Measurements from ENCODE around the gene CHIA. TPM values are rescaled to one million over a fixed set of nuclear protein-coding genes. Genes with fewer than 3 reads are reported as not detected.

CHIA gene
- total RNA-seq, 4 donors from 2014 or later, result not detected

- no peak for ATAC-seq
- no peaks in the 10 kb centered on the region for H3K36me3 ChIP-seq
- H3K4me3 ChIP-seq, result no peak overlapping the region
- intact Hi-C loops (cut with DNase I; ENCODE audit: low total_unique reads), result no loop called here
- H3K9me3 ChIP-seq, result no peaks in the 10 kb centered on the region
- no peak overlapping the region for H3K27ac ChIP-seq
- in situ Hi-C loops (cut with MboI; ENCODE audit: low sequenced_read_pairs in 4 of 4), result no loop called here
- DNase-seq, result no peak
- no peaks in the 10 kb centered on the region for H3K4me1 ChIP-seq
- H3K27me3 ChIP-seq, result no peaks in the 10 kb centered on the region
- TF ChIP-seq CTCF (IDR thresholded peaks at IDR 0.05 in 4 of 5, conservative IDR thresholded peaks at IDR 0.05 in 1 of 5), result no peak
- no peak for TF ChIP-seq POLR2A (IDR thresholded peaks at IDR 0.05)
Measured at GRCh38 chr1:111286912-111287311, 3.7 kb upstream of the CHIA start.

- Histone ChIP-seq H3K4me3 (no peak overlapping the region), H3K27me3 (no peaks in the 10 kb centered on the region), H3K4me1 (no peaks in the 10 kb centered on the region), H3K27ac (no peak overlapping the region), H3K36me3 (no peaks in the 10 kb centered on the region), H3K9me3 (no peaks in the 10 kb centered on the region)
- in situ Hi-C loops (cut with MboI; ENCODE audit: low sequenced_read_pairs in 4 of 4) (no loop called here), intact Hi-C loops (cut with DNase I; ENCODE audit: low total_unique reads) (no loop called here)
- DNase-seq (no peak), ATAC-seq (no peak)
- no peak for TF ChIP-seq POLR2A (IDR thresholded peaks at IDR 0.05)
Measured at GRCh38 chr1:111289371-111289770, 1.3 kb upstream of the CHIA start.

GRCh38 chr1:111290104-111290503 lies 547 bp upstream of the CHIA start:
- no peak for DNase-seq
- no peak for TF ChIP-seq POLR2A (IDR thresholded peaks at IDR 0.05)
- no peak for TF ChIP-seq CTCF (IDR thresholded peaks at IDR 0.05 in 4 of 5, conservative IDR thresholded peaks at IDR 0.05 in 1 of 5)

GRCh38 chr1:111294390-111294789 lies 3.7 kb downstream of the CHIA start:
- no peak for ATAC-seq
- Histone ChIP-seq H3K27ac (no peak overlapping the region), H3K4me1 (no peaks in the 10 kb centered on the region), H3K27me3 (no peaks in the 10 kb centered on the region), H3K36me3 (no peaks in the 10 kb centered on the region), H3K9me3 (no peaks in the 10 kb centered on the region), H3K4me3 (no peak overlapping the region)
- TF ChIP-seq POLR2A (IDR thresholded peaks at IDR 0.05) (no peak), CTCF (IDR thresholded peaks at IDR 0.05 in 4 of 5, conservative IDR thresholded peaks at IDR 0.05 in 1 of 5) (no peak)
- in situ Hi-C loops (cut with MboI; ENCODE audit: low sequenced_read_pairs in 4 of 4), result no loop called here
- intact Hi-C loops (cut with DNase I; ENCODE audit: low total_unique reads), result no loop called here
- DNase-seq, result no peak

More at GRCh38 chr1:111290104-111290503, 547 bp upstream of the CHIA start:
- H3K9me3 ChIP-seq, result no peaks in the 10 kb centered on the region
- ATAC-seq, result no peak
- H3K27me3 ChIP-seq, result no peaks in the 10 kb centered on the region
- no peaks in the 10 kb centered on the region for H3K4me1 ChIP-seq
- in situ Hi-C loops (cut with MboI; ENCODE audit: low sequenced_read_pairs in 4 of 4) (no loop called here), intact Hi-C loops (cut with DNase I; ENCODE audit: low total_unique reads) (no loop called here)
- H3K36me3 ChIP-seq, result no peaks in the 10 kb centered on the region
- H3K27ac ChIP-seq, result no peak overlapping the region
- H3K4me3 ChIP-seq, result no peak overlapping the region

GRCh38 chr1:111302374-111302773 lies 11.7 kb downstream of the CHIA start:
- Histone ChIP-seq H3K4me1 (no peaks in the 10 kb centered on the region), H3K36me3 (no peaks in the 10 kb centered on the region), H3K27me3 (no peaks in the 10 kb centered on the region), H3K4me3 (no peak overlapping the region), H3K27ac (no peak overlapping the region), H3K9me3 (no peaks in the 10 kb centered on the region)
- intact Hi-C loops (cut with DNase I; ENCODE audit: low total_unique reads) (no loop called here), in situ Hi-C loops (cut with MboI; ENCODE audit: low sequenced_read_pairs in 4 of 4) (no loop called here)
- ATAC-seq (no peak), DNase-seq (no peak)
- TF ChIP-seq POLR2A (IDR thresholded peaks at IDR 0.05), result no peak
- TF ChIP-seq CTCF (IDR thresholded peaks at IDR 0.05 in 4 of 5, conservative IDR thresholded peaks at IDR 0.05 in 1 of 5), result no peak
